DOHH2 (cell line): ENCODE data around the gene TFDP1.

Experiments used
- H3F3A ChIP-seq: fragments of 200-600 bp; sonication (generic), shearing (Covaris generic); 2 replicates; pipeline ENCODE4 v1.6.0; 2016; ENCODE audit warnings: antibody characterized with exemption, mild to moderate bottlenecking; ENCODE audit not compliant: control insufficient read depth, insufficient read depth
- H3K27ac ChIP-seq: fragments of 200-600 bp; sonication (generic); 2 replicates; pipeline ENCODE4 v1.5.1; 2014; ENCODE audit warnings: low read depth, mild to moderate bottlenecking, low read length, moderate library complexity
- H3K27me3 ChIP-seq: fragments of 200-600 bp; sonication (generic); 2 replicates; pipeline ENCODE4 v1.6.1; 2014; ENCODE audit warnings: mild to moderate bottlenecking, low read length, mixed read lengths; ENCODE audit not compliant: control insufficient read depth
- H3K36me3 ChIP-seq: fragments of 200-600 bp; sonication (generic); 2 replicates; pipeline ENCODE4 v1.6.1; 2014; ENCODE audit warnings: mild to moderate bottlenecking, low read length, moderate library complexity, mixed read lengths; ENCODE audit not compliant: control insufficient read depth
- H3K4me1 ChIP-seq: fragments of 200-600 bp; sonication (generic); 2 replicates; pipeline ENCODE4 v1.6.1; 2014; ENCODE audit warnings: mild to moderate bottlenecking, low read length, mixed read lengths; ENCODE audit not compliant: control insufficient read depth
- H3K4me2 ChIP-seq: fragments of 200-600 bp; sonication (generic); 2 replicates; pipeline ENCODE4 v1.6.0; 2014; ENCODE audit warnings: mild to moderate bottlenecking, low read length, moderate library complexity
- H3K4me3 ChIP-seq: fragments of 200-600 bp; sonication (generic); 2 replicates; pipeline ENCODE4 v1.5.1; 2014; ENCODE audit warnings: mild to moderate bottlenecking, low read length, mixed read lengths
- H3K79me2 ChIP-seq: fragments of 200-600 bp; sonication (generic); 2 replicates; pipeline ENCODE4 v1.6.1; 2014; ENCODE audit warnings: mild to moderate bottlenecking, low read length, mixed read lengths; ENCODE audit not compliant: control insufficient read depth
- H3K9me2 ChIP-seq: fragments of 200-600 bp; sonication (generic); replicated peaks from 2 replicates; pipeline ENCODE4 v1.6.1; 2014; ENCODE audit warnings: mild to moderate bottlenecking, low read length, mixed read lengths; ENCODE audit not compliant: control insufficient read depth
- H3K9me3 ChIP-seq: fragments of 200-600 bp; sonication (generic); 2 replicates; pipeline ENCODE4 v1.6.1; 2014; ENCODE audit warnings: antibody characterized with exemption, low read length, mixed read lengths; ENCODE audit not compliant: control insufficient read depth, insufficient read depth
- H4K20me1 ChIP-seq: fragments of 200-600 bp; sonication (generic); 2 replicates; pipeline ENCODE4 v1.6.0; 2014; ENCODE audit warnings: low read depth, mild to moderate bottlenecking, antibody characterized with exemption, low read length, moderate library complexity; ENCODE audit not compliant: control insufficient read depth, insufficient read depth
- CTCF ChIP-seq: fragments of 200-600 bp; sonication (generic); IDR thresholded peaks from one replicate; pipeline ENCODE4 v1.5.1; 2014; ENCODE audit warnings: antibody characterized with exemption, mild to moderate bottlenecking, low read depth, low read length; ENCODE audit not compliant: poor library complexity, severe bottlenecking
- EZH2phosphoT487 ChIP-seq: fragments of 200-600 bp; sonication (generic); IDR thresholded peaks from 2 replicates; pipeline ENCODE4 v1.6.1; 2017; ENCODE audit warnings: borderline replicate concordance, mild to moderate bottlenecking, antibody characterized with exemption, low read length, moderate library complexity, mixed read lengths

The TFDP1 gene

DNA sequence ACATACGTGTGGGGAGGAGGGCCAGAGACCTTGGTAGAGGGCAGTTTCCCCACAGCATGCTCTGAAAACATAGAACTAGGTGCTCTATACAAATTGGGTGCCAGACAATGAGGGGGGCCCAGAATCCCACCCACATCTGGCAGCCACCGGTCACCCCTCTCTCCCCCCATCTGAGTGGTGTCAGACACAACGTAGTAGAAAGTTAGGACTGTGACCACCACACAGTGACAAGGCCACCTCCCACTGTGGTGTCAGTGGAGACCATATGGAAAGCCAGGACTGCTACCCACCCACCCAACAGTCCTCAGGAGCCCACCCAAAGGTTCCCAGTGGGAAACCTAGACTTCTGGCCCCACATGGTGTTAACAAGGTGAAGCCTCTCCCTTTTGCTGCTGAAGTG is 75.5 kb downstream of the TFDP1 start:
- H3K27ac ChIP-seq: no peak overlapping the region
- no peaks in the 10 kb centered on the region for H3F3A ChIP-seq
- H3K9me2 ChIP-seq: no peaks in the 10 kb centered on the region
- H4K20me1 ChIP-seq: no peaks in the 10 kb centered on the region
- H3K4me3 ChIP-seq: no peak overlapping the region
- H3K4me2 ChIP-seq: no peak overlapping the region
- TF ChIP-seq CTCF (no peak), EZH2phosphoT487 (no peak)
- H3K4me1 ChIP-seq: no peaks in the 10 kb centered on the region
- H3K27me3 ChIP-seq: 0 out of 2 replicates have a peak, but pooled peaks cover 2% of the 10 kb centered on the region
- no peaks in the 10 kb centered on the region for H3K9me3 ChIP-seq
- H3K79me2 ChIP-seq: no peaks in the 10 kb centered on the region
- no peaks in the 10 kb centered on the region for H3K36me3 ChIP-seq

- TF ChIP-seq CTCF (no peak), EZH2phosphoT487 (no peak)
- H3F3A ChIP-seq: no peaks in the 10 kb centered on the region
- no peaks in the 10 kb centered on the region for H3K4me1 ChIP-seq
- no peak overlapping the region for H3K27ac ChIP-seq
- peaks cover 13% of the 10 kb centered on the region; the same call in 1 of the 2 replicates for H3K9me3 ChIP-seq
- no peak overlapping the region for H3K4me2 ChIP-seq
- H3K79me2 ChIP-seq: no peaks in the 10 kb centered on the region
- 0 out of 2 replicates have a peak, but pooled peaks cover 2% of the 10 kb centered on the region for H3K27me3 ChIP-seq
- no peaks in the 10 kb centered on the region for H3K9me2 ChIP-seq
- H3K36me3 ChIP-seq: no peaks in the 10 kb centered on the region
- no peaks in the 10 kb centered on the region for H4K20me1 ChIP-seq
- H3K4me3 ChIP-seq: no peak overlapping the region
Observed at GRCh38 chr13:113661509-113661908, 77.0 kb downstream of the TFDP1 start.

DNA sequence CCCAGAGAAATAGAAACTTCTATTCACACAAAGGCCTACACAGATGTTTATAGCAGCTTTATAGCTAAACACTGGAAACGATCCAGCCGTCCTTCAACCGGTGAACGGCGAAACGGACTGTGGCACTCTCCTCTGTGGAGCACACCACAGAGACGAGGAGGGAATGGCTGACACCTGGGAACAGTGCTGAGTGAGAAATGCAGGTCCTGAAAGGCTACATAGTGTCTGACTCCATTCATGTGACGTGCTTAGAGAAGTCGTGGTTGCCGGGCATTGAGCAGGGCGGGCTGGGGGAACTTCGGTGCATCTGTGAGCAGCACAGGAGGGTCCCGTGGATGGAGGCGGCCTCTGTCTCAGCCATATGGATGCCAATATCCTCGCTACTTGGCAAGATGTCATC is 79.4 kb downstream of the TFDP1 start:
- TF ChIP-seq EZH2phosphoT487 (no peak), CTCF (no peak)
- Histone ChIP-seq H3K4me3 (no peak overlapping the region), H3K36me3 (no peaks in the 10 kb centered on the region), H4K20me1 (no peaks in the 10 kb centered on the region), H3K27ac (no peak overlapping the region), H3K27me3 (0 out of 2 replicates have a peak, but pooled peaks cover 2% of the 10 kb centered on the region), H3K4me2 (no peak overlapping the region), H3K9me3 (peaks cover 13% of the 10 kb centered on the region; the same call in 1 of the 2 replicates), H3K4me1 (no peaks in the 10 kb centered on the region), H3K9me2 (no peaks in the 10 kb centered on the region), H3K79me2 (no peaks in the 10 kb centered on the region), H3F3A (no peaks in the 10 kb centered on the region)
